Measurements from ENCODE around the gene DZIP1L. TPM values are rescaled to one million over a fixed set of nuclear protein-coding genes. Genes with fewer than 3 reads are reported as not detected.

The DZIP1L gene
- total RNA-seq, 1 experiment from 2014 or later, result 11.1 TPM

DNA sequence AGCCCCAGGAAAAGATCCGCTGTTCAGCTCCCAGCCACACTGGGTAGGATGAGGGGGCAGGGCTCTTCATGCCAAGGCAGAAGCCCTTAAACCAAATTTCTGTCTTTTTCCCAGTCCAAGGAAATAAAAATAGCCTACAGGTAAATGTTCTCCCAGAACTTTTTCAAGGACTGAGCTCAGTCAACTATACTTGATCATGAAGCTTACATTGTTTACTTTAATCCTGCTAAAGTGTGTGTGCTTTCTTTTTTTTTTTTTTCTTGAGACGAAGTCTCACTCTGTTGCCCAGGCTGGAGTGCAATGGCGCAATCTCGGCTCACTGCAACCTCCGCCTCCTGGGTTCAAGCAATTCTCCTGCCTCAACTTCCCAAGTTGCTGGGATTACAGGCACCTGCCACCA, 87.6 kb downstream of the DZIP1L start:
- TF ChIP-seq TCF7L2 (IDR thresholded peaks at IDR 0.05; ENCODE audit: low read depth, low read length) (no peak), SIN3A (IDR thresholded peaks at IDR 0.05; ENCODE audit: borderline replicate concordance, insufficient read depth, low read depth, low read length) (no peak), POLR2AphosphoS5 (IDR thresholded peaks at IDR 0.05; ENCODE audit: low read depth, low read length) (no peak)
- TF ChIP-seq, protein P1, sequence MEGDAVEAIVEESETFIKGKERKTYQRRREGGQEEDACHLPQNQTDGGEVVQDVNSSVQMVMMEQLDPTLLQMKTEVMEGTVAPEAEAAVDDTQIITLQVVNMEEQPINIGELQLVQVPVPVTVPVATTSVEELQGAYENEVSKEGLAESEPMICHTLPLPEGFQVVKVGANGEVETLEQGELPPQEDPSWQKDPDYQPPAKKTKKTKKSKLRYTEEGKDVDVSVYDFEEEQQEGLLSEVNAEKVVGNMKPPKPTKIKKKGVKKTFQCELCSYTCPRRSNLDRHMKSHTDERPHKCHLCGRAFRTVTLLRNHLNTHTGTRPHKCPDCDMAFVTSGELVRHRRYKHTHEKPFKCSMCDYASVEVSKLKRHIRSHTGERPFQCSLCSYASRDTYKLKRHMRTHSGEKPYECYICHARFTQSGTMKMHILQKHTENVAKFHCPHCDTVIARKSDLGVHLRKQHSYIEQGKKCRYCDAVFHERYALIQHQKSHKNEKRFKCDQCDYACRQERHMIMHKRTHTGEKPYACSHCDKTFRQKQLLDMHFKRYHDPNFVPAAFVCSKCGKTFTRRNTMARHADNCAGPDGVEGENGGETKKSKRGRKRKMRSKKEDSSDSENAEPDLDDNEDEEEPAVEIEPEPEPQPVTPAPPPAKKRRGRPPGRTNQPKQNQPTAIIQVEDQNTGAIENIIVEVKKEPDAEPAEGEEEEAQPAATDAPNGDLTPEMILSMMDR (IDR thresholded peaks at IDR 0.05), result no peak
- TF ChIP-seq, protein P2, sequence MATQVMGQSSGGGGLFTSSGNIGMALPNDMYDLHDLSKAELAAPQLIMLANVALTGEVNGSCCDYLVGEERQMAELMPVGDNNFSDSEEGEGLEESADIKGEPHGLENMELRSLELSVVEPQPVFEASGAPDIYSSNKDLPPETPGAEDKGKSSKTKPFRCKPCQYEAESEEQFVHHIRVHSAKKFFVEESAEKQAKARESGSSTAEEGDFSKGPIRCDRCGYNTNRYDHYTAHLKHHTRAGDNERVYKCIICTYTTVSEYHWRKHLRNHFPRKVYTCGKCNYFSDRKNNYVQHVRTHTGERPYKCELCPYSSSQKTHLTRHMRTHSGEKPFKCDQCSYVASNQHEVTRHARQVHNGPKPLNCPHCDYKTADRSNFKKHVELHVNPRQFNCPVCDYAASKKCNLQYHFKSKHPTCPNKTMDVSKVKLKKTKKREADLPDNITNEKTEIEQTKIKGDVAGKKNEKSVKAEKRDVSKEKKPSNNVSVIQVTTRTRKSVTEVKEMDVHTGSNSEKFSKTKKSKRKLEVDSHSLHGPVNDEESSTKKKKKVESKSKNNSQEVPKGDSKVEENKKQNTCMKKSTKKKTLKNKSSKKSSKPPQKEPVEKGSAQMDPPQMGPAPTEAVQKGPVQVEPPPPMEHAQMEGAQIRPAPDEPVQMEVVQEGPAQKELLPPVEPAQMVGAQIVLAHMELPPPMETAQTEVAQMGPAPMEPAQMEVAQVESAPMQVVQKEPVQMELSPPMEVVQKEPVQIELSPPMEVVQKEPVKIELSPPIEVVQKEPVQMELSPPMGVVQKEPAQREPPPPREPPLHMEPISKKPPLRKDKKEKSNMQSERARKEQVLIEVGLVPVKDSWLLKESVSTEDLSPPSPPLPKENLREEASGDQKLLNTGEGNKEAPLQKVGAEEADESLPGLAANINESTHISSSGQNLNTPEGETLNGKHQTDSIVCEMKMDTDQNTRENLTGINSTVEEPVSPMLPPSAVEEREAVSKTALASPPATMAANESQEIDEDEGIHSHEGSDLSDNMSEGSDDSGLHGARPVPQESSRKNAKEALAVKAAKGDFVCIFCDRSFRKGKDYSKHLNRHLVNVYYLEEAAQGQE (IDR thresholded peaks at IDR 0.05; ENCODE audit: insufficient read depth in 1 of 2, low read depth in 2 of 2, low read length in 1 of 2), result no peak
- Histone ChIP-seq H3K36me3 (ENCODE audit: control insufficient read depth, insufficient read depth, low read length) (no peaks in the 10 kb centered on the region), H3K4me1 (ENCODE audit: control insufficient read depth, insufficient read depth, low read length) (no peaks in the 10 kb centered on the region), H3K27me3 (ENCODE audit: control insufficient read depth, insufficient read depth, low read length) (no peaks in the 10 kb centered on the region), H3K9me3 (ENCODE audit: control insufficient read depth, insufficient read depth, low read depth, low read length) (no peaks in the 10 kb centered on the region), H3K4me3 (ENCODE audit: low read depth in 2 of 2, low read length in 2 of 2) (no peak overlapping the region), H3K27ac (ENCODE audit: low read length) (no peak overlapping the region)
- CTCF ChIA-PET, result no interaction called here
- DNase-seq (ENCODE audit: low read depth, low spot score) (no peak), ATAC-seq (no peak)
- POLR2A ChIA-PET, result no interaction called here
- in situ Hi-C loops (cut with HindIII; ENCODE audit: low pct_unique_long_range_greater_than_20kb, low sequenced_read_pairs) (no loop called here), intact Hi-C loops (cut with micrococcal nuclease; ENCODE audit: unreplicated experiment) (no loop called here)
- no TSS peak for BruUV-seq (replicated peaks)

DNA sequence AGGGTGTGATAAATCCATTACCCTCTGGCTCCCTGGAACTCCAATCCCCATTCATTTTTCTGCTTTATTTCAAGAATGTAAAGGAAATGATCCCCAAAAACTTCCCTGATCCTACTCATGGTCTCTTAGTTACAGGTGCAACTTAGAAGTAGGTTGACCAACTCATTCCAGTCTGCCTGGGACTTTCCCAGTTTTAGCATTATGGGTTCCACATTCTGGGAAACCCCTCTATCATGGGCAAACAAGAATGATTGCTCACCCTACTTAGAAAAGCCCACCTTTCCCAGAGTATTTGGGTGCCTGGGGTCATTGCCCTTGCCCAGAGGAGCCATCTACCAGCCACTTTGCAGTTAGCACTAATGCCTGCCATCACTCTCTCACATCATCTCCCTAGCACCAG, 89.9 kb downstream of the DZIP1L start:
- H3K4me1 ChIP-seq (ENCODE audit: control insufficient read depth, insufficient read depth, low read length), result no peaks in the 10 kb centered on the region
- no peak for DNase-seq (ENCODE audit: low read depth, low spot score)
- H3K4me3 ChIP-seq (ENCODE audit: low read depth in 2 of 2, low read length in 2 of 2), result no peak overlapping the region
- TF ChIP-seq TCF7L2 (IDR thresholded peaks at IDR 0.05; ENCODE audit: low read depth, low read length) (no peak), POLR2AphosphoS5 (IDR thresholded peaks at IDR 0.05; ENCODE audit: low read depth, low read length) (no peak), SIN3A (IDR thresholded peaks at IDR 0.05; ENCODE audit: borderline replicate concordance, insufficient read depth, low read depth, low read length) (no peak)
- TF ChIP-seq, protein P1 (IDR thresholded peaks at IDR 0.05), result no peak
- TF ChIP-seq, protein P2 (IDR thresholded peaks at IDR 0.05; ENCODE audit: insufficient read depth in 1 of 2, low read depth in 2 of 2, low read length in 1 of 2), result no peak
- ChIA-PET CTCF (interaction anchor here (0.5 kb wide), 1 partner anchor 149 kb away, joined by 4 read pairs; the partner anchor contains the start of gene DBR1), POLR2A (no interaction called here)
- H3K27ac ChIP-seq (ENCODE audit: low read length), result no peak overlapping the region
- in situ Hi-C loops (cut with HindIII; ENCODE audit: low pct_unique_long_range_greater_than_20kb, low sequenced_read_pairs), result no loop called here
- no peaks in the 10 kb centered on the region for H3K36me3 ChIP-seq (ENCODE audit: control insufficient read depth, insufficient read depth, low read length)
- BruUV-seq (replicated peaks), result no TSS peak
- H3K27me3 ChIP-seq (ENCODE audit: control insufficient read depth, insufficient read depth, low read length), result no peaks in the 10 kb centered on the region
- no peak for ATAC-seq
- H3K9me3 ChIP-seq (ENCODE audit: control insufficient read depth, insufficient read depth, low read depth, low read length), result no peaks in the 10 kb centered on the region
- intact Hi-C loops (cut with micrococcal nuclease; ENCODE audit: unreplicated experiment), result no loop called here

Data from Panc1 (cell line).